ENCODE measurements around the gene HDAC3. TPM values are rescaled to one million over a fixed set of nuclear protein-coding genes. Genes with fewer than 3 reads are reported as not detected.

HDAC3 gene
- total and polyA plus RNA-seq, 12 donors, result 27.7 to 43.0 (median 32.7) TPM

DNA sequence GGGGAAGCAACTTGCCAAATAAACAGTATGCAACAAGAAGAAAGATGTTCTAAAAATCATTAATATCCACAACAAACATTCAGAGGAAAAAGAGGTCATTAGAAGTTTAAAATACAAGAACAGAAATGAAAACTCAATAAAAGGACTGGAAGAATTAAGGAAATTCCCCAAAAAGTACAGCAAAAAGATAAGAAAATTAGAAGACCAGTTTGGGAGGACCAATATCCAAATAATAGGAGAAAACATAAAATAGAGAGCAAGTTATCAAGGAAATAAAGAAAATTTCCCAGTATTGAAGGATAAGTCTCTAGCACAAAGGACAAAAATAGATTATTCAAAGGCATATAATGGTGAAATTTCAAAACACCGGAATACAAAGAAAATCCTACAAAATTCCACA, 39.8 kb downstream of the HDAC3 start:
- WGBS, 2 donors, result 95 to 97% methylated on average over 1 of the region's 1 CpG
- ATAC-seq, result no peak

DNA sequence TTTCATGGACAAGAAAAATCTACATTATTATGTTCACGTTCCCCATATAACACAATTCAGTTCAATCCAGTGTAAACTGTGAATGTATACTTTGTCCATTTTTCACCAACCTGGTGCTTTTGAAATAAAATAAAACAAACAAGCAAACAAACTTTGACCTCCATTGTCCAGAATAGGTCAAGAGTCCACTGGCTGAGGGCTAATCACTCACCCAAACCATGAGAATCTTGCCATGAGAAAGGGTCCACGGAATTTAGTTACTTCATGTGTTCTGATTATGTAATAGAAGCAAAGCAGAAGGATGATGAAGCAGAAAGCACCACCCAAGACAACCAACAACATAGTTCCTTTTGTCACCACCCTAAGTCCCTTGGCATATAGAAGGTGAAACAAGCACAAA, 46.5 kb downstream of the HDAC3 start:
- H3K27ac ChIP-seq, result peak overlapping the region in 1 of 10 donors; percentile 44
- H3K9me3 ChIP-seq, result no peaks in the 10 kb centered on the region
- TF ChIP-seq, protein P1, sequence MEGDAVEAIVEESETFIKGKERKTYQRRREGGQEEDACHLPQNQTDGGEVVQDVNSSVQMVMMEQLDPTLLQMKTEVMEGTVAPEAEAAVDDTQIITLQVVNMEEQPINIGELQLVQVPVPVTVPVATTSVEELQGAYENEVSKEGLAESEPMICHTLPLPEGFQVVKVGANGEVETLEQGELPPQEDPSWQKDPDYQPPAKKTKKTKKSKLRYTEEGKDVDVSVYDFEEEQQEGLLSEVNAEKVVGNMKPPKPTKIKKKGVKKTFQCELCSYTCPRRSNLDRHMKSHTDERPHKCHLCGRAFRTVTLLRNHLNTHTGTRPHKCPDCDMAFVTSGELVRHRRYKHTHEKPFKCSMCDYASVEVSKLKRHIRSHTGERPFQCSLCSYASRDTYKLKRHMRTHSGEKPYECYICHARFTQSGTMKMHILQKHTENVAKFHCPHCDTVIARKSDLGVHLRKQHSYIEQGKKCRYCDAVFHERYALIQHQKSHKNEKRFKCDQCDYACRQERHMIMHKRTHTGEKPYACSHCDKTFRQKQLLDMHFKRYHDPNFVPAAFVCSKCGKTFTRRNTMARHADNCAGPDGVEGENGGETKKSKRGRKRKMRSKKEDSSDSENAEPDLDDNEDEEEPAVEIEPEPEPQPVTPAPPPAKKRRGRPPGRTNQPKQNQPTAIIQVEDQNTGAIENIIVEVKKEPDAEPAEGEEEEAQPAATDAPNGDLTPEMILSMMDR (IDR thresholded peaks at IDR 0.05), result no peak
- ATAC-seq (no peak), DNase-seq (no peak)
- H3K36me3 ChIP-seq, result peaks cover 0 to 52% (median 17%) of the 10 kb centered on the region in 9 donors
- H3K4me3 ChIP-seq, result no peak overlapping the region
- peaks cover 0 to 38% (median 9%) of the 10 kb centered on the region in 9 donors for H3K4me1 ChIP-seq
- intact Hi-C loops (cut with DNase I), result no loop called here
- 88 to 93% methylated on average over 2 of the region's 2 CpGs for WGBS, 2 donors
- H3K27me3 ChIP-seq, result no peaks in the 10 kb centered on the region

More for the DNA sequence above, 39.8 kb downstream of the HDAC3 start:
- Histone ChIP-seq H3K27me3 (no peaks in the 10 kb centered on the region), H3K4me3 (no peak overlapping the region), H3K36me3 (peaks cover 0 to 18% (median 0%) of the 10 kb centered on the region in 9 donors), H3K9me3 (peaks cover 0 to 15% (median 0%) of the 10 kb centered on the region in 11 donors), H3K4me1 (peaks cover 0 to 68% (median 38%) of the 10 kb centered on the region in 9 donors), H3K27ac (peak overlapping the region in 3 of 10 donors; percentile 77 to 84 (median 81))
- TF ChIP-seq, protein P1 (IDR thresholded peaks at IDR 0.05), result no peak
- DNase-seq, result no peak
- intact Hi-C loops (cut with DNase I), result no loop called here

DNA sequence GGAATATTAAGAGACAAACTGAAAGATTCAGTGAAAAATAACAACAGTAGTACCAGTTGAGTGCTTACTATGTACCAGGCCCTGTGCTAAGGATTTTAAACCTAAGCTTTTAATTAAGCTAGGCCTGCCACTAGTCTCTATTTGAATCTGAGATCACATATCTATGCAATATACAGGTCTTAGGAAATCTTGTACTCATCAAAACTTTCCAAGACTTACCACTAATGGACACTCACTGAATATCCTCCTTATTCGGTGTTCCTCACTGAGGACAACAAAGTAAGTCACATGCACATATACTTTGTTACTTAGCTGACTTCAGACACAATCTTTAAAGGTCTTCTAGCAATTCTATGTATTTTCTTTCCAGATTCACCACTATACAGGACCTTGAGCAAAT, 50.4 kb downstream of the HDAC3 start:
- TF ChIP-seq, protein P1 (IDR thresholded peaks at IDR 0.05), result no peak

DNA sequence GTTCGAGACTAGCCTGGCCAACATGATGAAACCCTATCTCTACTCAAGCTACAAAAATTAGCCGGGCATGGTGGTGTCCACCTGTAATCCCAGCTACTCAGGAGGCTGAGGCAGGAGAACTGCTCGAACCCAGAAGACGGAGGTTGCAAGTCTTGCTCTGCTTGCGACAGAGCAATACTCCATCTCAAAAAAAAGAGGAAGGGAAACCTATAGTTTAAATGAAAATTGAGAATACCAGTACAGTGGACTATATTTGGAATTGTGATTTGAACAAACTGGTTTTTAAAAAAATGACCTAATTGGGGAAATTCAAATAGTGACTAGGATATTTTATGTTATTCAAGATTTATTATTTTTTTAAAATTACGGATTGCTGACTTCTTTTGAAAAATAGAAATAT, 51.1 kb downstream of the HDAC3 start:
- no peak overlapping the region for H3K4me3 ChIP-seq

More for the DNA sequence above, 50.4 kb downstream of the HDAC3 start:
- H3K36me3 ChIP-seq, result peaks cover 0 to 76% (median 35%) of the 10 kb centered on the region in 9 donors
- H3K4me1 ChIP-seq, result peaks cover 0 to 28% (median 0%) of the 10 kb centered on the region in 9 donors
- no peak overlapping the region for H3K27ac ChIP-seq
- no peak overlapping the region for H3K4me3 ChIP-seq
- ATAC-seq (no peak), DNase-seq (no peak)
- WGBS, 2 donors, result 88 to 93% methylated on average over 1 of the region's 1 CpG
- no peaks in the 10 kb centered on the region for H3K27me3 ChIP-seq
- H3K9me3 ChIP-seq, result no peaks in the 10 kb centered on the region
- intact Hi-C loops (cut with DNase I), result loop anchor here in 2 of 10 donors (5.0 kb wide), 1 partner anchor 41 kb away; no protein-coding TSS in a partner anchor

More for the DNA sequence above, 51.1 kb downstream of the HDAC3 start:
- WGBS, 2 donors, result 88 to 96% methylated on average over 6 of the region's 6 CpGs
- Histone ChIP-seq H3K27ac (no peak overlapping the region), H3K27me3 (no peaks in the 10 kb centered on the region), H3K4me1 (peaks cover 0 to 21% (median 0%) of the 10 kb centered on the region in 9 donors), H3K9me3 (no peaks in the 10 kb centered on the region), H3K36me3 (peaks cover 0 to 83% (median 41%) of the 10 kb centered on the region in 9 donors)
- intact Hi-C loops (cut with DNase I), result loop anchor here in 2 of 10 donors (5.0 kb wide), 1 partner anchor 42 kb away; no protein-coding TSS in a partner anchor
- no peak for DNase-seq
- TF ChIP-seq, protein P1 (IDR thresholded peaks at IDR 0.05), result no peak
- no peak for ATAC-seq
